IMR-90 (cell line): Measurements from ENCODE around the gene NPB. TPM values are rescaled to one million over a fixed set of nuclear protein-coding genes. Genes with fewer than 3 reads are reported as not detected.

Source experiments
- ATAC-seq: fragments of 200-7000 bp; cut with Tn5 transposase; 2 replicates; pipeline ENCODE4 v1.9.1; 2020; ENCODE audit warnings: low read depth, mild to moderate bottlenecking, moderate library complexity
- BruUV-seq: library from RNA; stranded (reverse); fragments of 400-500 nt; replicated peaks from 2 replicates; lab custom pipeline; 2021; lab: Mats Ljungman, UMichigan
- CTCF ChIA-PET: fragments of 300-600 bp; formaldehyde crosslinking; extraction: SDS; loops from one replicate; lab custom pipeline; 2021; ENCODE audit warnings: antibody characterized with exemption; lab: Yijun Ruan, JAX
- POLR2A ChIA-PET: fragments of 300-600 bp; sonication (Branson Sonifier 250); formaldehyde crosslinking; loops from one replicate; lab custom pipeline; 2022; ENCODE audit warnings: antibody characterized with exemption; ENCODE audit not compliant: unreplicated experiment; lab: Charles Lee
- DNase-seq: peaks from one replicate; pipeline ENCODE4 v3.0.0; 2013
- H2AFZ ChIP-seq: replicated peaks from 2 replicates; pipeline ENCODE3; 2013; ENCODE audit warnings: low read length, mild to moderate bottlenecking; ENCODE audit not compliant: poor library complexity
- H2AK5ac ChIP-seq: 2 replicates; pipeline ENCODE4 v1.6.1; 2013; ENCODE audit warnings: low read depth, low read length, inconsistent platforms
- H2AK9ac ChIP-seq: replicated peaks from 2 replicates; pipeline ENCODE3; 2013; ENCODE audit warnings: mild to moderate bottlenecking, low read depth, low read length, moderate library complexity; ENCODE audit not compliant: poor library complexity
- H2BK120ac ChIP-seq: 2 replicates; pipeline ENCODE4 v1.6.1; 2013; ENCODE audit warnings: low read depth, low read length, inconsistent platforms
- H2BK15ac ChIP-seq: 3 replicates; pipeline ENCODE4 v1.6.1; 2013; ENCODE audit warnings: low read depth, low read length, inconsistent platforms
- H2BK20ac ChIP-seq: 2 replicates; pipeline ENCODE4 v1.6.1; 2013; ENCODE audit warnings: low read depth, mild to moderate bottlenecking, inconsistent platforms, low read length, moderate library complexity
- H2BK5ac ChIP-seq: 2 replicates; pipeline ENCODE4 v1.6.1; 2013; ENCODE audit warnings: mild to moderate bottlenecking, low read depth, low read length, inconsistent platforms; ENCODE audit not compliant: poor library complexity, severe bottlenecking
- H3K14ac ChIP-seq: replicated peaks from 2 replicates; pipeline ENCODE4 v1.6.1; 2013; ENCODE audit warnings: low read depth, low read length, inconsistent platforms
- H3K18ac ChIP-seq: 2 replicates; pipeline ENCODE4 v1.6.1; 2013; ENCODE audit warnings: low read depth, low read length, control low read depth
- H3K23ac ChIP-seq: 2 replicates; pipeline ENCODE4 v1.6.1; 2013; ENCODE audit warnings: low read depth, low read length, inconsistent platforms
- H3K27ac ChIP-seq: 2 replicates; pipeline ENCODE4 v1.5.1; 2013; ENCODE audit warnings: mild to moderate bottlenecking, control low read depth, low read length; ENCODE audit not compliant: insufficient read depth
- H3K27me3 ChIP-seq: 2 replicates; pipeline ENCODE4 v1.6.1; 2013; ENCODE audit warnings: low read length; ENCODE audit not compliant: control insufficient read depth, insufficient read depth
- H3K36me3 ChIP-seq: 2 replicates; pipeline ENCODE4 v1.6.1; 2013; ENCODE audit warnings: low read length, mixed read lengths; ENCODE audit not compliant: control insufficient read depth, insufficient read depth
- H3K4ac ChIP-seq: 2 replicates; pipeline ENCODE4 v1.6.1; 2013; ENCODE audit warnings: low read depth, low read length, inconsistent platforms
- H3K4me1 ChIP-seq: 2 replicates; pipeline ENCODE4 v1.6.1; 2013; ENCODE audit warnings: low read length, mixed read lengths; ENCODE audit not compliant: control insufficient read depth, insufficient read depth
- H3K4me2 ChIP-seq: 2 replicates; pipeline ENCODE4 v1.6.1; 2013; ENCODE audit warnings: low read depth, mild to moderate bottlenecking, control low read depth, low read length, moderate library complexity
- H3K4me3 ChIP-seq: 2 replicates; pipeline ENCODE4 v1.5.1; 2013; ENCODE audit warnings: low read depth, mild to moderate bottlenecking, control low read depth, low read length, moderate library complexity; ENCODE audit not compliant: insufficient read depth
- H3K56ac ChIP-seq: 2 replicates; pipeline ENCODE4 v1.6.1; 2013; ENCODE audit warnings: low read length, inconsistent platforms; ENCODE audit not compliant: insufficient read depth; ENCODE audit errors: extremely low read depth
- H3K79me1 ChIP-seq, 2 experiments: 2 replicates each; pipeline ENCODE4 v1.6.1; 2013; ENCODE audit warnings: low read length in 2 of 2, inconsistent platforms in 1 of 2, low read depth in 1 of 2
- H3K9ac ChIP-seq: 2 replicates; pipeline ENCODE4 v1.6.1; 2013; ENCODE audit warnings: low read depth, low read length, control low read depth
- H3K9me1 ChIP-seq: 2 replicates; pipeline ENCODE4 v1.6.1; 2013; ENCODE audit warnings: low read length, inconsistent platforms; ENCODE audit not compliant: insufficient read depth
- H3K9me3 ChIP-seq: 2 replicates; pipeline ENCODE4 v1.6.1; 2013; ENCODE audit warnings: low read length; ENCODE audit not compliant: control insufficient read depth, insufficient read depth
- H4K20me1 ChIP-seq: 2 replicates; pipeline ENCODE4 v1.6.1; 2013; ENCODE audit warnings: low read length, inconsistent platforms; ENCODE audit not compliant: insufficient read depth
- H4K5ac ChIP-seq: 2 replicates; pipeline ENCODE4 v1.6.1; 2013; ENCODE audit warnings: mild to moderate bottlenecking, low read depth, low read length, control low read depth
- H4K8ac ChIP-seq, 2 experiments: 2 replicates each; pipeline ENCODE4 v1.6.1; 2013; ENCODE audit warnings: low read depth in 2 of 2, low read length in 2 of 2, control low read depth in 1 of 2, inconsistent platforms in 1 of 2
- H4K91ac ChIP-seq: 2 replicates; pipeline ENCODE4 v1.6.1; 2013; ENCODE audit warnings: low read depth, low read length, inconsistent platforms; ENCODE audit not compliant: insufficient read depth
- BHLHE40 ChIP-seq: fragments of 150-350 bp; IDR thresholded peaks from 2 replicates; pipeline ENCODE4 v1.6.1; 2016; ENCODE audit warnings: mild to moderate bottlenecking, low read depth, low read length
- CEBPB ChIP-seq: IDR thresholded peaks from 2 replicates; pipeline ENCODE4 v1.6.1; 2012; ENCODE audit warnings: low read depth, low read length, improper control_type of control experiment
- CHD1 ChIP-seq: IDR thresholded peaks from 2 replicates; pipeline ENCODE4 v1.6.1; 2012; ENCODE audit warnings: low read depth, low read length, improper control_type of control experiment
- CTCF ChIP-seq: conservative IDR thresholded peaks from 2 replicates; pipeline ENCODE4 v1.5.1; 2012; ENCODE audit warnings: mild to moderate bottlenecking, low read depth, low read length, improper control_type of control experiment
- ELK1 ChIP-seq: fragments of 150-350 bp; IDR thresholded peaks from 2 replicates; pipeline ENCODE4 v1.6.1; 2016; ENCODE audit warnings: low read depth, mild to moderate bottlenecking, low read length, moderate library complexity, borderline replicate concordance
- FOS ChIP-seq: fragments of 150-350 bp; IDR thresholded peaks from 2 replicates; pipeline ENCODE4 v1.6.1; 2016; ENCODE audit warnings: low read depth, low read length
- MAFK ChIP-seq: IDR thresholded peaks from 2 replicates; pipeline ENCODE4 v1.6.1; 2012; ENCODE audit warnings: low read depth, low read length, improper control_type of control experiment
- MAZ ChIP-seq: IDR thresholded peaks from 2 replicates; pipeline ENCODE4 v1.6.1; 2012; ENCODE audit warnings: low read depth, mild to moderate bottlenecking, low read length, improper control_type of control experiment, moderate library complexity, borderline replicate concordance
- POLR2A ChIP-seq: IDR thresholded peaks from 2 replicates; pipeline ENCODE4 v1.6.1; 2012; ENCODE audit warnings: mild to moderate bottlenecking, low read depth, low read length
- RAD21 ChIP-seq: IDR thresholded peaks from 2 replicates; pipeline ENCODE4 v1.6.1; 2012; ENCODE audit warnings: low read length, improper control_type of control experiment
- RCOR1 ChIP-seq: IDR thresholded peaks from 2 replicates; pipeline ENCODE4 v1.6.1; 2012; ENCODE audit warnings: mild to moderate bottlenecking, low read length, improper control_type of control experiment; ENCODE audit not compliant: insufficient replicate concordance
- SMC3 ChIP-seq: fragments of 150-350 bp; IDR thresholded peaks from 2 replicates; pipeline ENCODE4 v1.6.1; 2016; ENCODE audit warnings: low read depth, mild to moderate bottlenecking, antibody characterized with exemption, low read length, moderate library complexity
- USF2 ChIP-seq: fragments of 150-350 bp; IDR thresholded peaks from 2 replicates; pipeline ENCODE4 v1.6.1; 2017; ENCODE audit warnings: mild to moderate bottlenecking, antibody characterized with exemption, low read length, low read depth
- WGBS, 2 experiments: methylation state at CpG; one replicate each; pipeline versions ENCODE4 v1.1.5 to v1.1.7; 2013; ENCODE audit warnings: missing lambda C conversion rate in 2 of 2; ENCODE audit not compliant: insufficient read length in 1 of 2; ENCODE audit errors: extremely low coverage in 2 of 2; 5-methylcytosine and 5-hydroxymethylcytosine counted together
- dilution Hi-C: fragments of 300-500 bp; cut with HindIII; formaldehyde crosslinking; loops from one replicate; pipeline ENCODE4 v1.14.3; 2018; ENCODE audit warnings: low sequenced_read_pairs; ENCODE audit not compliant: unreplicated experiment
- in situ Hi-C: fragments of 300-500 bp; cut with MboI; formaldehyde crosslinking; loops from 3 replicates; pipeline ENCODE4 v1.14.3; 2019; ENCODE audit warnings: low sequenced_read_pairs, inconsistent platforms, mixed read lengths
- intact Hi-C: fragments of 100-400 bp; cut with micrococcal nuclease; formaldehyde crosslinking; loops from 2 replicates; pipeline ENCODE4 v1.10.0; 2022
- polyA plus RNA-seq, 3 experiments: library from polyadenylated mRNA; depleted of rRNA; stranded (reverse); fragments of >200 nt; gene quantifications; 2 replicates each; pipeline ENCODE4 v1.2.3, GENCODE V29; 2012; ENCODE audit warnings: low replicate concordance in 1 of 3
- total RNA-seq: library from RNA; depleted of rRNA; stranded (reverse); fragments of >200 nt; gene quantifications from 2 replicates; pipeline ENCODE4 v1.2.3, GENCODE V29; 2012

The NPB gene
- total and polyA plus RNA-seq, 2 of the 4 experiments (the other 2 are of a cell fraction) = 0.51 TPM; not detected in 1

- dilution Hi-C loops (no loop called here), in situ Hi-C loops (no loop called here), intact Hi-C loops (loop anchor here (1.0 kb wide), 1 partner anchor 128 kb away; no protein-coding TSS in a partner anchor)
- POLR2A ChIA-PET = no interaction called here
- H2BK120ac ChIP-seq = peak overlapping the region; percentile 67; the same call in 1 of the 2 replicates
- H3K9ac ChIP-seq = peak overlapping the region; percentile 94
- H3K9me1 ChIP-seq = peaks cover 17% of the 10 kb centered on the region
- H2BK5ac ChIP-seq = peak overlapping the region; percentile 97
- peak overlapping the region; percentile 100 for H2AK5ac ChIP-seq
- peak overlapping the region; percentile 73 for H3K4me3 ChIP-seq
- H3K23ac ChIP-seq = peak overlapping the region; percentile 96
- H3K27me3 ChIP-seq = no peaks in the 10 kb centered on the region
- H2BK15ac ChIP-seq = peak overlapping the region; percentile 49; the same call in 1 of the 3 replicates
- peak overlapping the region; percentile 95 for H3K27ac ChIP-seq
- peaks cover 18% of the 10 kb centered on the region for H3K4me1 ChIP-seq
- H3K36me3 ChIP-seq = peaks cover 37% of the 10 kb centered on the region
- DNase-seq (peak; percentile 100), ATAC-seq (peak; percentile 89)
- peak overlapping the region; percentile 97 for H2AK9ac ChIP-seq
- CTCF ChIA-PET = no interaction called here
- no peaks in the 10 kb centered on the region for H3K9me3 ChIP-seq
- H2AFZ ChIP-seq = peak overlapping the region; percentile 92
- H4K5ac ChIP-seq = peak overlapping the region; percentile 95
- H4K91ac ChIP-seq = peak overlapping the region; percentile 99
- H3K56ac ChIP-seq = peak overlapping the region; percentile 98
- H4K20me1 ChIP-seq = peaks cover 45% of the 10 kb centered on the region
- peak overlapping the region; percentile 98 for H3K4ac ChIP-seq
- peaks cover 18 to 68% of the 10 kb centered on the region in 2 experiments; a peak in 3 of 4 replicates for H3K79me1 ChIP-seq
- H3K4me2 ChIP-seq = peak overlapping the region; percentile 89
- peak overlapping the region; percentile 83 for H3K18ac ChIP-seq
- 0% methylated on average over 32 of the region's 74 CpGs; no CpG with 5 or more reads in 1 of the 2 experiments for WGBS, 2 experiments
- peak overlapping the region; percentile 99 for H3K14ac ChIP-seq
- H4K8ac ChIP-seq = peak overlapping the region; percentile 99
- no peak overlapping the region for H2BK20ac ChIP-seq
- BruUV-seq = no TSS peak
- TF ChIP-seq MAFK (peak; percentile 31; the same call in 1 of the 2 replicates), POLR2A (peak; percentile 89), CHD1 (peak; percentile 91; the same call in 1 of the 2 replicates), FOS (peak; percentile 96; the same call in 1 of the 2 replicates), RCOR1 (no peak), MAZ (peak; percentile 68; the same call in 1 of the 2 replicates), USF2 (peak; percentile 60), SMC3 (no peak), CEBPB (peak; percentile 97), ELK1 (no peak), CTCF (no peak), RAD21 (no peak), BHLHE40 (peak; percentile 73)
Observed at GRCh38 chr17:81860756-81861568, 41.1 kb upstream of the NPB start.
